ENCODE results near the gene SPATS1.
"Not testable (repeated sequence)": the region's sequence is repeated elsewhere in the genome, so short reads cannot be mapped to it uniquely, and the experiment has no call there.

Gene SPATS1

GRCh38 chr6:44341095-44341890, 1.2 kb upstream of the SPATS1 start:
- in situ Hi-C loops (cut with MboI; ENCODE audit: low sequenced_read_pairs, unreplicated experiment), result no loop called here

GRCh38 chr6:44342052-44342451, 398 bp upstream of the SPATS1 start:
- in situ Hi-C loops (cut with MboI; ENCODE audit: low sequenced_read_pairs, unreplicated experiment), result no loop called here
- no peak for DNase-seq (ENCODE audit: low spot score)
- TF ChIP-seq CTCF (IDR thresholded peaks at IDR 0.05; ENCODE audit: borderline replicate concordance, control extremely low read depth, extremely low read depth, insufficient read depth, missing control alignments), result no peak

More at GRCh38 chr6:44341095-44341890, 1.2 kb upstream of the SPATS1 start:
- TF ChIP-seq CTCF (IDR thresholded peaks at IDR 0.05; ENCODE audit: borderline replicate concordance, control extremely low read depth, extremely low read depth, insufficient read depth, missing control alignments), result no peak
- no peak for DNase-seq (ENCODE audit: low spot score)

- DNase-seq (ENCODE audit: low spot score); in situ Hi-C loops (cut with MboI; ENCODE audit: low sequenced_read_pairs, unreplicated experiment): not testable (repeated sequence)
These were observed 4.4 kb downstream of the SPATS1 start for GRCh38 chr6:44346818-44347217.

GRCh38 chr6:44349904-44350649, 7.6 kb downstream of the SPATS1 start:
- no peak for TF ChIP-seq CTCF (IDR thresholded peaks at IDR 0.05; ENCODE audit: borderline replicate concordance, control extremely low read depth, extremely low read depth, insufficient read depth, missing control alignments)
- in situ Hi-C loops (cut with MboI; ENCODE audit: low sequenced_read_pairs, unreplicated experiment), result no loop called here
- no peak for DNase-seq (ENCODE audit: low spot score)

- in situ Hi-C loops (cut with MboI; ENCODE audit: low sequenced_read_pairs, unreplicated experiment), result not testable (repeated sequence)
These were observed 8.2 kb downstream of the SPATS1 start for GRCh38 chr6:44350650-44350994.

GRCh38 chr6:44352259-44352658, 9.8 kb downstream of the SPATS1 start:
- DNase-seq (ENCODE audit: low spot score), result no peak
- TF ChIP-seq CTCF (IDR thresholded peaks at IDR 0.05; ENCODE audit: borderline replicate concordance, control extremely low read depth, extremely low read depth, insufficient read depth, missing control alignments), result no peak
- in situ Hi-C loops (cut with MboI; ENCODE audit: low sequenced_read_pairs, unreplicated experiment), result no loop called here

More at GRCh38 chr6:44350650-44350994, 8.2 kb downstream of the SPATS1 start:
- not testable (repeated sequence) for DNase-seq (ENCODE audit: low spot score)

GRCh38 chr6:44353336-44353735, 10.9 kb downstream of the SPATS1 start:
- TF ChIP-seq CTCF (IDR thresholded peaks at IDR 0.05; ENCODE audit: borderline replicate concordance, control extremely low read depth, extremely low read depth, insufficient read depth, missing control alignments), result no peak
- DNase-seq (ENCODE audit: low spot score), result no peak
- in situ Hi-C loops (cut with MboI; ENCODE audit: low sequenced_read_pairs, unreplicated experiment), result no loop called here
